Endothelial cell of umbilical vein (primary cell): Measurements from ENCODE around the gene CCDC157. TPM values are rescaled to one million over a fixed set of nuclear protein-coding genes. Genes with fewer than 3 reads are reported as not detected.

Experiments used
- BruUV-seq: library from RNA; stranded (reverse); fragments of 400-500 nt; replicated peaks from 2 replicates; lab custom pipeline; 2021; lab: Mats Ljungman, UMichigan
- CTCF ChIA-PET: fragments of 300-600, 350-600 bp; sonication (Branson Sonifier 250); formaldehyde crosslinking; loops from one replicate; lab custom pipeline; 2021; ENCODE audit warnings: antibody characterized with exemption, inconsistent platforms; lab: Charles Lee
- POLR2A ChIA-PET: fragments of 300-600, 350-600 bp; sonication (Branson Sonifier 250); formaldehyde crosslinking; loops from one replicate; lab custom pipeline; 2021; ENCODE audit warnings: antibody characterized with exemption, inconsistent platforms; lab: Charles Lee
- DNase-seq: peaks from one replicate; pipeline ENCODE4 v3.0.0-alpha.2; 2011; ENCODE audit warnings: low read depth, low spot score
- FAIRE-seq: peaks from 2 replicates; lab custom pipeline; 2011; peaks lifted over from hg19 to GRCh38; lab: Jason Lieb, UNC
- H2AFZ ChIP-seq: 2 replicates; pipeline ENCODE4 v1.6.0; 2012; ENCODE audit warnings: low read depth, low read length, control low read depth, inconsistent platforms
- H3K27ac ChIP-seq: 2 replicates; pipeline ENCODE4 v1.5.1; 2011; ENCODE audit warnings: low read depth, mild to moderate bottlenecking, control low read depth, low read length, moderate library complexity; ENCODE audit not compliant: insufficient read depth
- H3K27me3 ChIP-seq, 2 experiments: 2 replicates each; pipeline versions ENCODE4 v1.6.0 to v1.6.1; 2011; ENCODE audit warnings: low read length in 2 of 2, mixed read lengths in 1 of 2; ENCODE audit not compliant: control insufficient read depth in 2 of 2, insufficient read depth in 2 of 2
- H3K36me3 ChIP-seq, 2 experiments: 2 replicates in 1 of 2; 3 replicates in 1 of 2; pipeline ENCODE4 v1.5.1; 2011; ENCODE audit warnings: low read length in 2 of 2, mild to moderate bottlenecking in 1 of 2, moderate library complexity in 1 of 2; ENCODE audit not compliant: control insufficient read depth in 2 of 2, insufficient read depth in 2 of 2; ENCODE audit errors: extremely low read depth in 1 of 2
- H3K4me1 ChIP-seq: 3 replicates; pipeline ENCODE4 v1.5.1; 2011; ENCODE audit warnings: mild to moderate bottlenecking, low read length; ENCODE audit not compliant: control insufficient read depth, insufficient read depth; ENCODE audit errors: extremely low read depth
- H3K4me2 ChIP-seq: 2 replicates; pipeline ENCODE4 v1.6.1; 2011; ENCODE audit warnings: low read length, control low read depth, mixed read lengths; ENCODE audit not compliant: insufficient read depth
- H3K4me3 ChIP-seq, 3 experiments: fragments of 200-600 bp in 1 of 3; sonication (generic), shearing (Covaris generic) in 1 of 3; replicated peaks in 1 of 3; 2 replicates each; pipeline ENCODE4 v1.5.1; 2011 to 2016; ENCODE audit warnings: control low read depth in 3 of 3, low read length in 3 of 3, mild to moderate bottlenecking in 2 of 3, inconsistent platforms in 1 of 3, low read depth in 1 of 3, moderate library complexity in 1 of 3; ENCODE audit not compliant: insufficient read depth in 1 of 3
- H3K79me2 ChIP-seq: 2 replicates; pipeline ENCODE4 v1.6.0; 2012; ENCODE audit warnings: low read length, inconsistent platforms; ENCODE audit not compliant: control insufficient read depth, insufficient read depth
- H3K9ac ChIP-seq: replicated peaks from 2 replicates; pipeline ENCODE3; 2011; ENCODE audit warnings: low read length, control low read depth; ENCODE audit not compliant: insufficient read depth; ENCODE audit errors: extremely low read depth
- H3K9me1 ChIP-seq: replicated peaks from 3 replicates; pipeline ENCODE4 v1.6.0; 2011; ENCODE audit warnings: mild to moderate bottlenecking, low read length; ENCODE audit not compliant: control insufficient read depth, insufficient read depth; ENCODE audit errors: extremely low read depth
- H3K9me3 ChIP-seq: replicated peaks from 2 replicates; pipeline ENCODE4 v1.5.1; 2012; ENCODE audit warnings: low read length, inconsistent platforms; ENCODE audit not compliant: control insufficient read depth, insufficient read depth
- H4K20me1 ChIP-seq: replicated peaks from 2 replicates; pipeline ENCODE3; 2011; ENCODE audit warnings: mild to moderate bottlenecking, low read length; ENCODE audit not compliant: control insufficient read depth, insufficient read depth; ENCODE audit errors: extremely low read depth
- EZH2 ChIP-seq: IDR thresholded peaks from 2 replicates; pipeline ENCODE4 v1.6.1; 2012; ENCODE audit warnings: borderline replicate concordance, low read depth, mild to moderate bottlenecking, moderate library complexity, low read length, inconsistent platforms; ENCODE audit not compliant: severe bottlenecking
- FOS ChIP-seq: IDR thresholded peaks from 2 replicates; pipeline ENCODE4 v1.6.1; 2011; ENCODE audit warnings: mild to moderate bottlenecking, low read length, moderate library complexity, borderline replicate concordance; ENCODE audit not compliant: insufficient read depth
- GATA2 ChIP-seq: IDR thresholded peaks from 2 replicates; pipeline ENCODE4 v1.7.0; 2011; ENCODE audit warnings: low read depth, mild to moderate bottlenecking, moderate library complexity, mixed read lengths, low read length; ENCODE audit not compliant: insufficient read length, insufficient read depth
- JUN ChIP-seq: IDR thresholded peaks from 2 replicates; pipeline ENCODE4 v1.6.1; 2011; ENCODE audit warnings: borderline replicate concordance, low read depth; ENCODE audit not compliant: insufficient read length, insufficient read depth
- MYC ChIP-seq: IDR thresholded peaks from one replicate; pipeline ENCODE4 v1.6.1; 2011; ENCODE audit warnings: mild to moderate bottlenecking, low read depth, low read length
- POLR2A ChIP-seq: IDR thresholded peaks from 2 replicates; pipeline ENCODE4 v1.6.1; 2012; ENCODE audit warnings: low read depth, mild to moderate bottlenecking, control low read depth, low read length
- POLR2AphosphoS5 ChIP-seq: IDR thresholded peaks from 2 replicates; pipeline ENCODE4 v1.6.1; 2012; ENCODE audit warnings: low read depth, mild to moderate bottlenecking, control low read depth, low read length, moderate library complexity; ENCODE audit not compliant: insufficient read depth
- dilution Hi-C: fragments of 300-500 bp; cut with MboI; formaldehyde crosslinking; loops from one replicate; pipeline ENCODE4 v1.15.0; 2019; ENCODE audit warnings: low sequenced_read_pairs; ENCODE audit not compliant: extremely low pct_ligation_motif_present
- intact Hi-C: fragments of 100-400 bp; cut with micrococcal nuclease; formaldehyde crosslinking; loops from one replicate; pipeline ENCODE4 v1.10.0; 2022
- polyA plus RNA-seq, 4 experiments: library from polyadenylated mRNA; depleted of rRNA in 3 of 4; stranded (reverse) in 3 of 4; unstranded in 1 of 4; fragments of >200 nt; gene quantifications; 2 replicates each; pipeline versions ENCODE4 v1.2.1 to v1.2.3, GENCODE V29; 2011 to 2012; ENCODE audit warnings: missing spikeins in 1 of 4
- total RNA-seq: library from RNA; stranded (reverse); gene quantifications from 2 replicates; pipeline ENCODE4 v1.2.3, GENCODE V29; 2021
- TF ChIP-seq, protein P1 (sequence below): IDR thresholded peaks from 2 replicates; pipeline ENCODE4 v1.6.1; 2011; ENCODE audit not compliant: insufficient read depth, insufficient read length
- TF ChIP-seq, protein P2 (sequence below), 2 donors: IDR thresholded peaks; 1 replicate in 1 of 2; 2 replicates in 1 of 2; pipeline ENCODE4 v1.5.1; 2011; ENCODE audit warnings: low read length in 2 of 2, mild to moderate bottlenecking in 2 of 2, moderate library complexity in 2 of 2, control low read depth in 1 of 2, inconsistent platforms in 1 of 2, low read depth in 1 of 2; ENCODE audit not compliant: insufficient read depth in 1 of 2; ENCODE audit errors: extremely low read depth in 1 of 2

Gene CCDC157
- total and polyA plus RNA-seq, 2 donors (not counting 3 experiments of a cell fraction or from before 2014, with no cell fraction given): 2.1 to 3.1 TPM

DNA sequence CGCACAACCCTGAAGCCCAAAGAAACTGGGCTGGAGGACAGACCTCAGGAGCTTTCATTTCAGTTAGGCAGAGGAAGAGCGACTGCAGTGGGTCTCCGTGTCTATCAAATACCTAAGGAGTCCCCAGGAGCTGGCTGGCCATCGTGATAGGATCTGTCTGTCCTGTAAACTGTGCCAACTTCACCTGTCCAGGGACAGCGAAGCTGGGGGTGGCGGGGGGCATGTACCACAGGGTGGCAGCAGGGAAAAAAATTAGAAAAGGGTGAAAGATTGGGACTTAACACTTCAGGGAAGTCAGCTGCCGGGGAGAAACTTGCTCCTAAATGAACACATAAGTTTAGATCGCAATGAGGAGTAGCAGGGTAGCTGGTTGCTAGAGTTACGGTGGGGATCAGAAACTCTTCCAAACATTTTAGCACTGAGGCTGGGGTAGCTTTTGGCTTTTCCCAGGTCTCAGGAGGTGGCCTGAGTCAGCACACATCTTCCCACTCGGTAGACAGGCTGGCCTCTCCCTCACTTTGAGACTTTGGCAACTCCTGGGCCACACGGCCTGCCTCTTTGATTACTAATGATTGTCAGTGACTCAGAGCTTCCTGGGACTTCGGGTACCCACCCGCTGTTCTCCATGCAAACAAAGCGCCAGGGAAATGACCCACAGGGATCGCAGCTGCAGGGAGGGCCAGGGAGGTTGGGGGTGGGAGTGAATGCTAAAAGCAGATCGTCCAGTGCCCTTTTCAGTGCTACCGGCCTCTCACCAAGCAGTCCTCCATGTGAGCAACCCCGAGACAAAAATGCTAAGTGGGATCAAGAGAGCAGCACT, 65.9 kb downstream of the CCDC157 start:
- DNase-seq (peak; percentile 60), FAIRE-seq (peak; percentile 81)
- TF ChIP-seq GATA2 (no peak), EZH2 (no peak), POLR2AphosphoS5 (peak; percentile 25), POLR2A (no peak), MYC (no peak), JUN (peak; percentile 47), FOS (no peak)
- TF ChIP-seq, protein P1, sequence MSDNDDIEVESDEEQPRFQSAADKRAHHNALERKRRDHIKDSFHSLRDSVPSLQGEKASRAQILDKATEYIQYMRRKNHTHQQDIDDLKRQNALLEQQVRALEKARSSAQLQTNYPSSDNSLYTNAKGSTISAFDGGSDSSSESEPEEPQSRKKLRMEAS: no peak
- TF ChIP-seq, protein P2, sequence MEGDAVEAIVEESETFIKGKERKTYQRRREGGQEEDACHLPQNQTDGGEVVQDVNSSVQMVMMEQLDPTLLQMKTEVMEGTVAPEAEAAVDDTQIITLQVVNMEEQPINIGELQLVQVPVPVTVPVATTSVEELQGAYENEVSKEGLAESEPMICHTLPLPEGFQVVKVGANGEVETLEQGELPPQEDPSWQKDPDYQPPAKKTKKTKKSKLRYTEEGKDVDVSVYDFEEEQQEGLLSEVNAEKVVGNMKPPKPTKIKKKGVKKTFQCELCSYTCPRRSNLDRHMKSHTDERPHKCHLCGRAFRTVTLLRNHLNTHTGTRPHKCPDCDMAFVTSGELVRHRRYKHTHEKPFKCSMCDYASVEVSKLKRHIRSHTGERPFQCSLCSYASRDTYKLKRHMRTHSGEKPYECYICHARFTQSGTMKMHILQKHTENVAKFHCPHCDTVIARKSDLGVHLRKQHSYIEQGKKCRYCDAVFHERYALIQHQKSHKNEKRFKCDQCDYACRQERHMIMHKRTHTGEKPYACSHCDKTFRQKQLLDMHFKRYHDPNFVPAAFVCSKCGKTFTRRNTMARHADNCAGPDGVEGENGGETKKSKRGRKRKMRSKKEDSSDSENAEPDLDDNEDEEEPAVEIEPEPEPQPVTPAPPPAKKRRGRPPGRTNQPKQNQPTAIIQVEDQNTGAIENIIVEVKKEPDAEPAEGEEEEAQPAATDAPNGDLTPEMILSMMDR (IDR thresholded peaks at IDR 0.05; ENCODE audit: extremely low read depth in 1 of 2, insufficient read depth in 1 of 2, low read depth in 1 of 2, low read length in 2 of 2): no peak
- CTCF ChIA-PET: interaction anchor here (0.8 to 4.9 kb wide), 9 partner anchors 12 to 135 kb away, joined by 3 to 58 read pairs (median 13); partner anchors contain the start of genes RNF215, SEC14L2 and TBC1D10A
- H3K79me2 ChIP-seq: peaks cover 2% of the 10 kb centered on the region
- peak overlapping the region; percentile 98 for H3K27ac ChIP-seq
- H3K27me3 ChIP-seq: no peaks in the 10 kb centered on the region
- no peaks in the 10 kb centered on the region for H3K9me3 ChIP-seq
- peaks cover 0 to 4% of the 10 kb centered on the region in 2 experiments for H3K36me3 ChIP-seq
- H3K9me1 ChIP-seq: no peaks in the 10 kb centered on the region
- no TSS peak for BruUV-seq
- intact Hi-C loops (loop anchor here (10.0 kb wide), 2 partner anchors 182 to 1038 kb away; partner anchors contain the start of genes AP1B1 and TCN2), dilution Hi-C loops (no loop called here)
- H3K4me3 ChIP-seq: peak overlapping the region in 2 of 3 experiments; percentile 29 to 41
- peaks cover 59% of the 10 kb centered on the region for H3K4me1 ChIP-seq
- POLR2A ChIA-PET: interaction anchor here (0.8 to 1.7 kb wide), 2 partner anchors 19 to 26 kb away, joined by 3 to 4 read pairs; partner anchors contain the start of gene SEC14L2
- peak overlapping the region; percentile 79 for H3K4me2 ChIP-seq
- H3K9ac ChIP-seq: peak overlapping the region; percentile 82
- no peak overlapping the region for H2AFZ ChIP-seq
- no peaks in the 10 kb centered on the region for H4K20me1 ChIP-seq
